HG03097 (cell line): ENCODE data around the gene TLE5.

ENCODE experiments used
- ATAC-seq: cut with Tn5 transposase; IDR thresholded peaks from one replicate; pipeline ENCODE4 v1.9.1; 2021; ENCODE audit not compliant: unreplicated experiment, low FRiP score

TLE5 gene

DNA sequence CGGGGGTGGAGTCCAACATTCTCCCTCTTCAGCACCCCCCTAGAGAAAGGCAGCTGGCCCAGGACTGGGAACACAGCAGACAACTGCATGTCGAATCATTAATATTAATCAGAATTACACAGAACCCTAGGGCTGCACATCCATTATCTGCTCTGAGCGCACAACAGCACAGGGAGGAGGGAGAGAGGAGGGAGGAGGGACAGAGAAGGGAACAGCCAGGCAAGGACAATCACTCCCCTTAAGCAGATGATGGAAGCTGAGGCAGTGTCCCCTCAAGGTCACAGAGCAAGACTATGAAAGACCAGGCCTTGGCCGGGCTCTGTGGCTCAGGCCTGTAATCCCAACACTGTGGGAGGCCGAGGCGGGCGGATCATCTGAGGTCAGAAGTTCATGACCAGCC, 59.2 kb downstream of the TLE5 start:
- ATAC-seq: no peak
